GM23338 (cell line): ENCODE measurements around the gene MPO. TPM values are rescaled to one million over a fixed set of nuclear protein-coding genes. Genes with fewer than 3 reads are reported as not detected.

Experiments
- ATAC-seq: fragments of 200-7000 bp; cut with Tn5 transposase; 3 replicates; pipeline ENCODE4 v1.9.1; 2020
- DNase-seq: peaks from one replicate; pipeline ENCODE4 v3.0.0-alpha.2; 2015; ENCODE audit warnings: low spot score
- H2AFZ ChIP-seq: fragments of 200-600 bp; sonication (generic); 2 replicates; pipeline ENCODE4 v1.8.0; 2016; ENCODE audit warnings: antibody characterized with exemption, mild to moderate bottlenecking, moderate library complexity
- H3F3A ChIP-seq: fragments of 200-600 bp; sonication (generic); replicated peaks from 2 replicates; pipeline ENCODE4 v1.8.0; 2017; ENCODE audit warnings: antibody characterized with exemption, mixed run types, low read depth
- H3K27ac ChIP-seq: fragments of 200-600 bp; sonication (generic); 2 replicates; pipeline ENCODE4 v1.6.1; 2016; ENCODE audit warnings: low read depth
- H3K27me3 ChIP-seq: fragments of 200-600 bp; sonication (generic); 2 replicates; pipeline ENCODE4 v1.8.0; 2016; ENCODE audit warnings: mild to moderate bottlenecking, mixed run types, moderate library complexity; ENCODE audit not compliant: insufficient read depth
- H3K36me3 ChIP-seq: fragments of 200-600 bp; sonication (generic); 2 replicates; pipeline ENCODE4 v1.8.0; 2016; ENCODE audit warnings: mild to moderate bottlenecking; ENCODE audit not compliant: insufficient read depth
- H3K4me1 ChIP-seq: fragments of 200-600 bp; sonication (generic); 2 replicates; pipeline ENCODE4 v1.8.0; 2016; ENCODE audit warnings: mild to moderate bottlenecking, moderate library complexity; ENCODE audit not compliant: insufficient read depth
- H3K4me2 ChIP-seq: fragments of 200-600 bp; sonication (generic); 2 replicates; pipeline ENCODE4 v1.7.1; 2017; ENCODE audit warnings: mixed run types
- H3K4me3 ChIP-seq: fragments of 200-600 bp; sonication (generic); 2 replicates; pipeline ENCODE4 v1.6.1; 2016; ENCODE audit warnings: mixed run types
- H3K79me2 ChIP-seq: fragments of 200-600 bp; sonication (generic); replicated peaks from 2 replicates; pipeline ENCODE4 v1.8.0; 2017; ENCODE audit warnings: mild to moderate bottlenecking; ENCODE audit not compliant: insufficient read depth
- H3K9me2 ChIP-seq: fragments of 200-600 bp; sonication (generic); 2 replicates; pipeline ENCODE4 v1.8.0; 2017; ENCODE audit not compliant: insufficient read depth
- H4K20me1 ChIP-seq: fragments of 200-600 bp; sonication (generic); replicated peaks from 2 replicates; pipeline ENCODE4 v1.8.0; 2017; ENCODE audit warnings: mild to moderate bottlenecking; ENCODE audit not compliant: insufficient read depth
- H3K27ac Mint-ChIP-seq: 2 replicates; pipeline ENCODE4 v1.8.0; 2020; ENCODE audit warnings: inconsistent platforms, mild to moderate bottlenecking, moderate library complexity, mixed read lengths
- H3K27me3 Mint-ChIP-seq: 3 replicates; pipeline ENCODE4 v1.8.0; 2022; ENCODE audit warnings: low read depth, mild to moderate bottlenecking, moderate library complexity, mixed read lengths, inconsistent platforms; ENCODE audit not compliant: insufficient read depth, poor library complexity
- H3K36me3 Mint-ChIP-seq: 3 replicates; pipeline ENCODE4 v1.8.0; 2021; ENCODE audit warnings: low read depth, mild to moderate bottlenecking, inconsistent platforms, moderate library complexity, mixed read lengths
- H3K4me1 Mint-ChIP-seq: 3 replicates; pipeline ENCODE4 v1.8.0; 2020; ENCODE audit warnings: mild to moderate bottlenecking, inconsistent platforms, mixed read lengths
- H3K4me3 Mint-ChIP-seq: 3 replicates; pipeline ENCODE4 v1.8.0; 2021; ENCODE audit warnings: moderate library complexity, mild to moderate bottlenecking, inconsistent platforms, mixed read lengths
- H3K9me3 Mint-ChIP-seq: 3 replicates; pipeline ENCODE4 v1.8.0; 2020; ENCODE audit warnings: moderate library complexity, mild to moderate bottlenecking, inconsistent platforms, mixed read lengths
- CREB1 ChIP-seq: fragments of 250-450 bp; sonication (Bioruptor Pico); IDR thresholded peaks from 2 replicates; pipeline ENCODE4 v1.5.0; 2020; ENCODE audit warnings: low read depth, mild to moderate bottlenecking, moderate library complexity
- EZH2phosphoT487 ChIP-seq: fragments of 200-600 bp; sonication (generic); IDR thresholded peaks from one replicate; pipeline ENCODE4 v1.8.1; 2018; ENCODE audit warnings: antibody characterized with exemption; ENCODE audit not compliant: unreplicated experiment
- NANOG ChIP-seq: IDR thresholded peaks from 2 replicates; pipeline ENCODE4 v1.6.1; 2016; ENCODE audit warnings: antibody characterized with exemption, borderline replicate concordance
- POLR2AphosphoS5 ChIP-seq: IDR thresholded peaks from 2 replicates; pipeline ENCODE4 v1.6.1; 2016; ENCODE audit warnings: antibody characterized with exemption, low read depth
- STAT1 ChIP-seq: IDR thresholded peaks from one replicate; pipeline ENCODE4 v1.6.1; 2016; ENCODE audit warnings: antibody characterized with exemption; ENCODE audit not compliant: unreplicated experiment
- polyA plus RNA-seq: library from polyadenylated mRNA; unstranded; fragments of >200 nt; fragmentation: Nextera tagmentation; extraction: Ambion mirVana; gene quantifications from 2 replicates; pipeline ENCODE4 v1.2.1, GENCODE V29; 2016
- total RNA-seq: library from RNA; depleted of rRNA; stranded (reverse); fragments of >200 nt; shearing (Covaris generic); gene quantifications from 2 replicates; pipeline ENCODE4 v1.2.3, GENCODE V29; 2014
- TF ChIP-seq, protein P1 (sequence below), 2 experiments: fragments of 200-600 bp in 1 of 2; sonication (generic) in 1 of 2; conservative IDR thresholded peaks; 2 replicates each; pipeline versions ENCODE4 v1.5.1 to v1.6.1; 2016 to 2017; ENCODE audit warnings: antibody characterized with exemption in 2 of 2, low read depth in 2 of 2, mild to moderate bottlenecking in 2 of 2, moderate library complexity in 1 of 2
- TF ChIP-seq, protein P2 (sequence below): IDR thresholded peaks from one replicate; pipeline ENCODE4 v1.6.1; 2018; ENCODE audit warnings: antibody characterized with exemption; ENCODE audit not compliant: unreplicated experiment

MPO gene
- total and polyA plus RNA-seq, 2 experiments from 2014 or later, result 0.08 TPM; not detected in 1

- no peaks in the 10 kb centered on the region for H3K36me3 Mint-ChIP-seq
- H3K27me3 Mint-ChIP-seq, result peaks cover 23% of the 10 kb centered on the region
Measured at GRCh38 chr17:58277802-58278595, 2.7 kb downstream of the MPO start.

DNA sequence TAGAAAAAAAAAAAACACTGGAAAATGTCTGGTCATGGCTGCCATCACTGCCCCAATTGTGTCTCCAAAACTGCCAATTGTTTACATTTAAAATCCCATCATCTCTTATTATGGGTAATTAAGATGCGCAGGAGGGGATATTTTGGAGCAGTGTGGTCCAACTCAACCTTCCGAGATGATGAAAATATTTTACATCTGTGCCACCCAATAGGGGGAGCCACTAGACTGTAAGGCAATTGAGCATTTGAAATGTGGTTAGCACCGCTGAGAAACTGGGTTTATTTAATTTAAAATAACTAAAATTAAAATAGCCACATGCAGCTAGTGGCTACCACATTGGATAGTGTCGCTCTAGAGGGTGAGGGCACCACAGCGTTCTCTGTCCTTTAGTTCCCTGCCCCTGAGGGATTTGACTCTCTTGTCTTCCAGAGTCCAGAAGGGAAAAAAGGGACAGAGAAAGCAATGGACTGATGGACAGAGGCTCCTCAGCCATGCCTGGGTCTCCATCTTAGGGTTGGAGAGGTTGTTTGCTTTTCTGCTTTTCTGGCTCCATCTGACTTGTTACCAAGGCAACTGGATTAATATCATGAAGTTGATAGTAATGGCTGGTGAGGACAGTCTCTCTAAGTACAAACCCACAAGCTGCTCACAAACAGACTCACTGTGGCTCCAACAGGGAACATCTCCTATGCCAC lies 3.5 kb downstream of the MPO start:
- Histone ChIP-seq H3K27me3 (peaks cover 30% of the 10 kb centered on the region), H3K4me2 (no peak overlapping the region), H3K9me2 (peaks cover 5% of the 10 kb centered on the region; the same call in 1 of the 2 replicates), H2AFZ (no peak overlapping the region), H3F3A (no peaks in the 10 kb centered on the region), H3K4me1 (no peaks in the 10 kb centered on the region; the same call in 1 of the 2 replicates), H3K4me3 (no peak overlapping the region), H3K27ac (no peak overlapping the region), H3K79me2 (no peaks in the 10 kb centered on the region), H4K20me1 (no peaks in the 10 kb centered on the region), H3K36me3 (no peaks in the 10 kb centered on the region)
- Mint-ChIP-seq H3K36me3 (no peaks in the 10 kb centered on the region), H3K4me1 (peaks cover 6% of the 10 kb centered on the region; the same call in 2 of the 3 replicates), H3K27me3 (peaks cover 23% of the 10 kb centered on the region), H3K4me3 (no peak overlapping the region), H3K9me3 (no peaks in the 10 kb centered on the region), H3K27ac (no peak overlapping the region)
- ATAC-seq (0 out of 3 replicates have a peak, but pooled peaks have one; percentile 10), DNase-seq (peak; percentile 57)
- TF ChIP-seq POLR2AphosphoS5, result no peak
- TF ChIP-seq, protein P1, sequence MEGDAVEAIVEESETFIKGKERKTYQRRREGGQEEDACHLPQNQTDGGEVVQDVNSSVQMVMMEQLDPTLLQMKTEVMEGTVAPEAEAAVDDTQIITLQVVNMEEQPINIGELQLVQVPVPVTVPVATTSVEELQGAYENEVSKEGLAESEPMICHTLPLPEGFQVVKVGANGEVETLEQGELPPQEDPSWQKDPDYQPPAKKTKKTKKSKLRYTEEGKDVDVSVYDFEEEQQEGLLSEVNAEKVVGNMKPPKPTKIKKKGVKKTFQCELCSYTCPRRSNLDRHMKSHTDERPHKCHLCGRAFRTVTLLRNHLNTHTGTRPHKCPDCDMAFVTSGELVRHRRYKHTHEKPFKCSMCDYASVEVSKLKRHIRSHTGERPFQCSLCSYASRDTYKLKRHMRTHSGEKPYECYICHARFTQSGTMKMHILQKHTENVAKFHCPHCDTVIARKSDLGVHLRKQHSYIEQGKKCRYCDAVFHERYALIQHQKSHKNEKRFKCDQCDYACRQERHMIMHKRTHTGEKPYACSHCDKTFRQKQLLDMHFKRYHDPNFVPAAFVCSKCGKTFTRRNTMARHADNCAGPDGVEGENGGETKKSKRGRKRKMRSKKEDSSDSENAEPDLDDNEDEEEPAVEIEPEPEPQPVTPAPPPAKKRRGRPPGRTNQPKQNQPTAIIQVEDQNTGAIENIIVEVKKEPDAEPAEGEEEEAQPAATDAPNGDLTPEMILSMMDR (conservative IDR thresholded peaks at IDR 0.05; ENCODE audit: low read depth in 2 of 2), result peak; percentile 70 to 78

More at GRCh38 chr17:58277802-58278595, 2.7 kb downstream of the MPO start:
- Mint-ChIP-seq H3K4me1 (peaks cover 6% of the 10 kb centered on the region; the same call in 2 of the 3 replicates), H3K27ac (no peak overlapping the region), H3K9me3 (no peaks in the 10 kb centered on the region), H3K4me3 (no peak overlapping the region)
- no peaks in the 10 kb centered on the region; the same call in 1 of the 2 replicates for H3K4me1 ChIP-seq
- no peak overlapping the region for H3K4me3 ChIP-seq
- TF ChIP-seq, protein P2, sequence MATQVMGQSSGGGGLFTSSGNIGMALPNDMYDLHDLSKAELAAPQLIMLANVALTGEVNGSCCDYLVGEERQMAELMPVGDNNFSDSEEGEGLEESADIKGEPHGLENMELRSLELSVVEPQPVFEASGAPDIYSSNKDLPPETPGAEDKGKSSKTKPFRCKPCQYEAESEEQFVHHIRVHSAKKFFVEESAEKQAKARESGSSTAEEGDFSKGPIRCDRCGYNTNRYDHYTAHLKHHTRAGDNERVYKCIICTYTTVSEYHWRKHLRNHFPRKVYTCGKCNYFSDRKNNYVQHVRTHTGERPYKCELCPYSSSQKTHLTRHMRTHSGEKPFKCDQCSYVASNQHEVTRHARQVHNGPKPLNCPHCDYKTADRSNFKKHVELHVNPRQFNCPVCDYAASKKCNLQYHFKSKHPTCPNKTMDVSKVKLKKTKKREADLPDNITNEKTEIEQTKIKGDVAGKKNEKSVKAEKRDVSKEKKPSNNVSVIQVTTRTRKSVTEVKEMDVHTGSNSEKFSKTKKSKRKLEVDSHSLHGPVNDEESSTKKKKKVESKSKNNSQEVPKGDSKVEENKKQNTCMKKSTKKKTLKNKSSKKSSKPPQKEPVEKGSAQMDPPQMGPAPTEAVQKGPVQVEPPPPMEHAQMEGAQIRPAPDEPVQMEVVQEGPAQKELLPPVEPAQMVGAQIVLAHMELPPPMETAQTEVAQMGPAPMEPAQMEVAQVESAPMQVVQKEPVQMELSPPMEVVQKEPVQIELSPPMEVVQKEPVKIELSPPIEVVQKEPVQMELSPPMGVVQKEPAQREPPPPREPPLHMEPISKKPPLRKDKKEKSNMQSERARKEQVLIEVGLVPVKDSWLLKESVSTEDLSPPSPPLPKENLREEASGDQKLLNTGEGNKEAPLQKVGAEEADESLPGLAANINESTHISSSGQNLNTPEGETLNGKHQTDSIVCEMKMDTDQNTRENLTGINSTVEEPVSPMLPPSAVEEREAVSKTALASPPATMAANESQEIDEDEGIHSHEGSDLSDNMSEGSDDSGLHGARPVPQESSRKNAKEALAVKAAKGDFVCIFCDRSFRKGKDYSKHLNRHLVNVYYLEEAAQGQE, result no peak
- TF ChIP-seq STAT1 (no peak), NANOG (no peak), CREB1 (CRISPR knock-in tag) (no peak), POLR2AphosphoS5 (no peak), EZH2phosphoT487 (no peak)
- H3K9me2 ChIP-seq, result peaks cover 5% of the 10 kb centered on the region; the same call in 1 of the 2 replicates
- H3K4me2 ChIP-seq, result no peak overlapping the region
- DNase-seq, result no peak
- H3K27me3 ChIP-seq, result peaks cover 30% of the 10 kb centered on the region
- ATAC-seq, result no peak
- H3K79me2 ChIP-seq, result no peaks in the 10 kb centered on the region
- H4K20me1 ChIP-seq, result no peaks in the 10 kb centered on the region
- H3F3A ChIP-seq, result no peaks in the 10 kb centered on the region
- H3K27ac ChIP-seq, result no peak overlapping the region
- H3K36me3 ChIP-seq, result no peaks in the 10 kb centered on the region
- H2AFZ ChIP-seq, result peak overlapping the region; percentile 90; the same call in 1 of the 2 replicates
